Thyroid gland (tissue), 4 donors: ENCODE results near the gene NFIX.

Experiments
- POLR2A ChIP-seq, 2 donors: fragments of 450-650 bp; IDR thresholded peaks; one replicate each; pipeline ENCODE4 v1.6.1; 2017; ENCODE audit warnings: antibody characterized with exemption in 2 of 2, mild to moderate bottlenecking in 2 of 2, moderate library complexity in 1 of 2
- TF ChIP-seq, protein P1 (sequence below), 6 experiments: fragments of 200-600 bp in 3 of 6; fragments of 450-650 bp in 3 of 6; sonication (generic) in 3 of 6; IDR thresholded peaks; one replicate each; pipeline ENCODE4 v1.5.1; 2016 to 2019; ENCODE audit warnings: antibody characterized with exemption in 6 of 6, mild to moderate bottlenecking in 2 of 6, inconsistent platforms in 1 of 6, moderate library complexity in 1 of 6

DNA sequence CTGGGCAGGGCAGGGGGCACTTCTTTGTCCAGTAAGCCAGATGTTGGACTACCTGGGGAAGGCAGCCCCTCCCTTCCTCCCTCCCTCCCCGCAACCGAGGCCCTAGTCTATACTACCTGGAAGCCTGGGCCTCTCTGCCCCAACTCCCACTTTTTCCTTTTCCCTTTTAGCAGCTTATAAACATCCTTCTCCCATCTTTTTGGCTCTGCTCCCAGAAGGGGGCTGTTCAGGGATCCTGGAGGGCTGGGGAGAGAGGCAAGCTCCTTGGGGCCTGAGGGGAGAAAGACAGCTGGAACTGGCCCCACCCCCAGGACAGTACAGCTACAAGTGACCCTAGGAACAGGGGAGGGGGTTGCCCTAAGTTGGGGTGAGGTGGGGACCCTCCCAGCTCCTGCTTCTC is 62.5 kb downstream of the NFIX start:
- TF ChIP-seq, protein P1, sequence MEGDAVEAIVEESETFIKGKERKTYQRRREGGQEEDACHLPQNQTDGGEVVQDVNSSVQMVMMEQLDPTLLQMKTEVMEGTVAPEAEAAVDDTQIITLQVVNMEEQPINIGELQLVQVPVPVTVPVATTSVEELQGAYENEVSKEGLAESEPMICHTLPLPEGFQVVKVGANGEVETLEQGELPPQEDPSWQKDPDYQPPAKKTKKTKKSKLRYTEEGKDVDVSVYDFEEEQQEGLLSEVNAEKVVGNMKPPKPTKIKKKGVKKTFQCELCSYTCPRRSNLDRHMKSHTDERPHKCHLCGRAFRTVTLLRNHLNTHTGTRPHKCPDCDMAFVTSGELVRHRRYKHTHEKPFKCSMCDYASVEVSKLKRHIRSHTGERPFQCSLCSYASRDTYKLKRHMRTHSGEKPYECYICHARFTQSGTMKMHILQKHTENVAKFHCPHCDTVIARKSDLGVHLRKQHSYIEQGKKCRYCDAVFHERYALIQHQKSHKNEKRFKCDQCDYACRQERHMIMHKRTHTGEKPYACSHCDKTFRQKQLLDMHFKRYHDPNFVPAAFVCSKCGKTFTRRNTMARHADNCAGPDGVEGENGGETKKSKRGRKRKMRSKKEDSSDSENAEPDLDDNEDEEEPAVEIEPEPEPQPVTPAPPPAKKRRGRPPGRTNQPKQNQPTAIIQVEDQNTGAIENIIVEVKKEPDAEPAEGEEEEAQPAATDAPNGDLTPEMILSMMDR (IDR thresholded peaks at IDR 0.05) = no peak
- TF ChIP-seq POLR2A (IDR thresholded peaks at IDR 0.05) = no peak
